ENCODE data around the gene FBXO27.

Gene FBXO27

DNA sequence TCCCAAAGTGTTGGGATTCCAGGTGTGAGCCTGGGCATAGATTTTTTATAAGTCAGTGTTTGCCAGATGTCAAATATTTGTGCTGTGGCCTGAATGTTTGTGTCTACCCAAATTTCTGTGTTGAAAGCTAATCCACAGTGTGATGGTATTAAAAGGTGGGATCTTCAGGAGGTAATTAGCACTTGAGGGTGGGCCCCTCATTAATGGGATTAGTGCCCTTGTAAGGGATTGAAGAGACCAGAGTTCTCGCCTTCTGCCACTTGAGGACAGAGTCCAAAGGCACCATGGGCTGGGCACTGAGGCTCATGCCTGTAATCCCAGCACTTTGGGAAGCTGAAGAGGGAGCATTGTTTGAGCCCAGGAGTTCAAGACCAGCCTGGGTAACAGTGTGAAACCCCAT is 47.1 kb downstream of the FBXO27 start:
- no peak for FAIRE-seq

DNA sequence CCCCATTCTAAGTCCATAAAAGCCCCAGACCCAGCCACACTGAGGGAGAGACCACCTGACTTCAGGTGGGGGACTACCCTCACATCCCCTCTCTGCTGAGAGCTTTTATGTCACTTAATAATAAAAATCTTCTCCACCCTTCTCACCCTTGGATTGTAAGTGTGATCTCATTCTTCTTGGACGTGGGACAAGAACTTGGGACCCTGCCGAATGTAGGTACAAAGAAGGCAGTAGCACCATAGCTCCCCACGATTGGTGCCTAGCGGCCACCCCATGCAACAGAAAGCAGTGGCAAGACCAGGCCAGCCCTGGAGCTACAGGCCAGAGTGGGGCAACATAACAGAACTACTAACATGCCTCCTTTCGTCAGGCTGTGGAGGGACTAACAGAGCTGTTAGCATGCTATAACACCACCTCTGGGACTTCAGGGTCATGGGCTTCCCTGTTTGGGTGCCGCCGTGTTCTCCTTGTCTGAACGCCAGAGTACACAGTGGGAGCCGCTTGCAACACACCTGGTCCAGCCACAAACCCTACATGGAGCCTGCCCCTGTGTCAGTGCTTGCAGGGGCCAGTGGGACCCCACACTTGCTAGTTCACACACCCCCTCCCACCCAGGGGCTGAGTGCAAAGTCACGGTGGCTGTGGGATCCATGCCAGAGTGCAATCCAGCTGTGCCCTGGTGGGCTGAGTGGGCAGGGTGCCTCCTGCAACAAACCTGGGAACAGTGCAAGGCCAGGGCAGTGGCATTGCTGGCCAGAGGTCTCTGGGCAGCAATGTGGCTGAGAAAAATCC is 51.6 kb downstream of the FBXO27 start:
- no peak for FAIRE-seq

DNA sequence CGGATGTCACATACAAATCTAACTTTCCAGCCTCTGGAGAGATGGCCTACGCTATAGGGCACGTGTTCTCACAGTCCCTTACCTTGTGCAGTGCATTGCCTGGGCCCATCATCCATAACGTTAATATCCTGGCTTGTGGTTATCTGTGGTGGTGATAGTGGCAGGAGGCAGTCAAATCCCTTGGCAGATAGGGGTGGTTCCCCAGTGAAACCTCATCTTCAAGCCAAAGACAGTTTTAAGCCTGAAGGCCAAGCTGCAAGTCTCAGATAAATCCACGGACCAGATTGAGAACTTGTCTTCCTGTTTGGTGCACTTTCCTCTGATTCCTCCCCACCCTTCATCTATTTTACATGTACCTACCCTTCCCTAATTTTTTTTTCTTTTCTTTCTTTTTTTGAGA is 52.5 kb downstream of the FBXO27 start:
- no peak for FAIRE-seq

DNA sequence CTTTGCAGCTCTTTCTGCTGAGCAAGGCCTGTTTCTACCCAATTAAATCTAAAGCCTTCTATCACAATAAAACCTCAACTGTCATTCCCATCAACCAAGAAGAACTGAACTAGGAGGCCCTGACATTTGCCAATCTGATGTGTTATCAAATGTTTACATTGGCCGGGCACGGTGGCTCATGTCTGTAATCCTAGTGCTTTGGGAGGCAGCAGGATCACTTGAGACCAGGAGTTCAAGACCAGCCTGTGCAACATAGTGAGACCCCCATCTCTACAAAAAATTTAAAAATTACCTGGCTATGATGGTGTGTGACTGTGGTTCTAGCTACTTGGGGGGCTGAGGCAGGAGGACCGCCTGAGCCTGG is 54.0 kb downstream of the FBXO27 start:
- FAIRE-seq = no peak

GRCh38 chr19:38977445-38978325 is 54.7 kb downstream of the FBXO27 start:
- no peak for FAIRE-seq

GRCh38 chr19:38975861-38976271 is 56.5 kb downstream of the FBXO27 start:
- no peak for FAIRE-seq

DNA sequence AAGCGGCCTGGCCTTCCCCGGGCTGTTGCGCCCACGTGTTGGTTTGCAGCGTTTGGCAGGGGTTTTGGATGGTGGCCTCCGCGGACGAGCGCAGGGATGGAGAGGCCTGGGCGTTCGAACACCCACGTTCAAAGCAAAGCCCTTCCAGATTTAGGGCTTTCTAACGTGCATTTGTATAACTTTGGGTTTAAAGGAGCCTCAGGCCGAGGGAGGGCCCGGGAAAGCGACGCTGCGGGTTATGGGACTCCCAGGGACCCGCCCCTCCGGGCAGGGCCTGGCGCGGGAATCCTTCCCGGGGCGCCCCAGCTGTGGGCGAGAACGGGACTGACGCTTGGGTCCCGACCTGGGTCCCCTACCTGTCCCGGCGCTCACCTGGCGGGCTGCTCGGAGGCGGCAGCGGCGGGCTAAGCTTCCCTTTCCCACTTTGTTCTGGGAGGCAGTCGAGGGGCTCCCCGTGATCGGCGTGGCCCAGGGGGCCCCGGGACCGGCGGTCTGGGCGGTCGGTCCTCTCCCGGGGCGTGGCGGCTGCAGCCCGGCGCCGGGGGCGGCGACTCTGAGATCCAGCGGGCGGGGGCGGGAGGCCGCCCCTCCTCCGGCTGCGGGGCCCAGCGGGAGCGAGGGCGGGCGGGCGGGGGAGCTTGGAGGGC is 57.0 kb downstream of the FBXO27 start, which contains the start of gene FBXO17:
Gene FBXO17 (minus strand): TSS at position 529 of the 647 bp plus-strand sequence. CDS start 25,423 bp downstream, outside the sequence.
- no peak for FAIRE-seq

DNA sequence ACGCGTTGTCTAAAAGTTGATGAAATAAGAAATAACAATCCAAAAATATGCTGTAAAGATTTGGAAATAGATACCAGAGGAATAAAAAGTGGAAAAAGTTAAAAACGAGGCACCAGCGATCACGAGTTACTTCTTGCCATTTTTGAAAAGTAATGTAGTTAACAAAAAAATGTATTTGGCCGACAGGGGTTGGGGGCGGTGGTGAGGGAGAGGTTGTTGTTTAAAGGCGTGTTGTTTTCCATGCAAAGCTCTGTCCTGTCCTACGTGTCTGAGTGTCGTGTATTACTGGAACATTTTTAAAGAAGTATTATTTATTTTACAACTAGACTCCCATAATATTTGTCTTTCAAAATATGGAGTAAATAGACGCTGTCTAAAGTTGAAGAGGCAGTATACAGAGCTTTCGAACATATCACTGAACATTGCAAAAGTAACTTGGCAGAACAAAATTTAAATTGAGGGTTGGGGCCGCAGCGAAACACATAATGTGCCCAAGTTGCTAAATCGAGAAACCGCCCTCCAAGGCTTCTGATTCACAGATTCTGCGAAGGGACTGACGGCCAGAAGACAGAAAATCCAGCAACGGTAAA is 57.6 kb downstream of the FBXO27 start:
- FAIRE-seq = no peak

Data from A204.1 (cell line).